Fibroblast of the aortic adventitia (primary cell): Measurements from ENCODE around the gene C14orf132. TPM values are rescaled to one million over a fixed set of nuclear protein-coding genes. Genes with fewer than 3 reads are reported as not detected.

Experiments used
- DNase-seq: peaks from one replicate; pipeline ENCODE4 v3.0.0-alpha.2; 2010; ENCODE audit warnings: low read depth
- H3K4me3 ChIP-seq: 2 replicates; pipeline ENCODE4 v1.5.1; 2011; ENCODE audit warnings: low read depth, mild to moderate bottlenecking, control low read depth, low read length, moderate library complexity
- CTCF ChIP-seq: IDR thresholded peaks from 2 replicates; pipeline ENCODE4 v1.5.1; 2011; ENCODE audit warnings: mild to moderate bottlenecking, low read length, control low read depth, inconsistent platforms; ENCODE audit not compliant: insufficient read depth
- total RNA-seq: library from RNA; depleted of rRNA; stranded (reverse); fragments of >200 nt; gene quantifications from 2 replicates; pipeline ENCODE4 v1.2.3, GENCODE V29; 2012; ENCODE audit warnings: low replicate concordance

C14orf132 gene
- total RNA-seq, 1 donor, result 32.6 TPM

GRCh38 chr14:96054661-96055060 lies 15.5 kb downstream of the C14orf132 start:
- no peak for DNase-seq
- no peak overlapping the region for H3K4me3 ChIP-seq
- TF ChIP-seq CTCF, result no peak

GRCh38 chr14:96055065-96055752 lies 16.0 kb downstream of the C14orf132 start:
- no peak for DNase-seq
- no peak overlapping the region for H3K4me3 ChIP-seq
- no peak for TF ChIP-seq CTCF

GRCh38 chr14:96055753-96056508 lies 16.8 kb downstream of the C14orf132 start:
- H3K4me3 ChIP-seq, result no peak overlapping the region
- no peak for DNase-seq
- TF ChIP-seq CTCF, result no peak

- no peak overlapping the region for H3K4me3 ChIP-seq
- no peak for DNase-seq
- TF ChIP-seq CTCF, result no peak
Measured at GRCh38 chr14:96056509-96057422, 17.6 kb downstream of the C14orf132 start.

GRCh38 chr14:96057738-96058137 lies 18.6 kb downstream of the C14orf132 start:
- TF ChIP-seq CTCF, result no peak
- DNase-seq, result no peak

GRCh38 chr14:96058576-96059200 lies 19.5 kb downstream of the C14orf132 start:
- H3K4me3 ChIP-seq, result no peak overlapping the region
- DNase-seq, result no peak
- TF ChIP-seq CTCF, result no peak

More at GRCh38 chr14:96057738-96058137, 18.6 kb downstream of the C14orf132 start:
- no peak overlapping the region for H3K4me3 ChIP-seq
